Mucosa of rectum (tissue), 2 donors: ENCODE results near the gene OSBPL2.

Source experiments
- H3K27ac ChIP-seq, 2 donors: one replicate each; pipeline ENCODE4 v1.7.0; 2013; ENCODE audit warnings: inconsistent platforms in 2 of 2, low read depth in 2 of 2, low read length in 2 of 2
- H3K27me3 ChIP-seq, 2 donors: one replicate each; pipeline ENCODE4 v1.7.0; 2013; ENCODE audit warnings: low read length in 2 of 2; ENCODE audit not compliant: control insufficient read depth in 2 of 2, insufficient read depth in 2 of 2
- H3K36me3 ChIP-seq, 2 donors: one replicate each; pipeline ENCODE4 v1.7.0; 2013; ENCODE audit warnings: low read length in 2 of 2; ENCODE audit not compliant: control insufficient read depth in 2 of 2, insufficient read depth in 2 of 2
- H3K4me1 ChIP-seq, 2 donors: one replicate each; pipeline ENCODE4 v1.7.0; 2013; ENCODE audit warnings: low read length in 2 of 2, mild to moderate bottlenecking in 1 of 2; ENCODE audit not compliant: control insufficient read depth in 2 of 2, insufficient read depth in 2 of 2
- H3K4me3 ChIP-seq, 2 donors: one replicate each; pipeline ENCODE4 v1.7.0; 2013; ENCODE audit warnings: low read length in 2 of 2
- H3K9ac ChIP-seq, 2 donors: one replicate each; pipeline ENCODE4 v1.7.0; 2013; ENCODE audit warnings: low read length in 2 of 2, low read depth in 1 of 2, mild to moderate bottlenecking in 1 of 2
- H3K9me3 ChIP-seq, 2 donors: one replicate each; pipeline ENCODE4 v1.7.0; 2013; ENCODE audit warnings: low read length in 2 of 2; ENCODE audit not compliant: control insufficient read depth in 2 of 2
- donor health status: healthy.
- donor health status: Normal muscosa, but diverticular disease.

The OSBPL2 gene

GRCh38 chr20:62323146-62323979, 85.0 kb downstream of the OSBPL2 start:
- Histone ChIP-seq H3K9ac (no peak overlapping the region), H3K4me3 (no peak overlapping the region), H3K9me3 (no peaks in the 10 kb centered on the region), H3K27ac (no peak overlapping the region), H3K36me3 (peaks cover 0 to 9% of the 10 kb centered on the region in 2 donors), H3K27me3 (no peaks in the 10 kb centered on the region), H3K4me1 (no peaks in the 10 kb centered on the region)

GRCh38 chr20:62323980-62324906, 85.9 kb downstream of the OSBPL2 start:
- Histone ChIP-seq H3K9ac (no peak overlapping the region), H3K9me3 (no peaks in the 10 kb centered on the region), H3K36me3 (peaks cover 0 to 9% of the 10 kb centered on the region in 2 donors), H3K4me1 (no peaks in the 10 kb centered on the region), H3K27ac (no peak overlapping the region), H3K27me3 (no peaks in the 10 kb centered on the region), H3K4me3 (no peak overlapping the region)

DNA sequence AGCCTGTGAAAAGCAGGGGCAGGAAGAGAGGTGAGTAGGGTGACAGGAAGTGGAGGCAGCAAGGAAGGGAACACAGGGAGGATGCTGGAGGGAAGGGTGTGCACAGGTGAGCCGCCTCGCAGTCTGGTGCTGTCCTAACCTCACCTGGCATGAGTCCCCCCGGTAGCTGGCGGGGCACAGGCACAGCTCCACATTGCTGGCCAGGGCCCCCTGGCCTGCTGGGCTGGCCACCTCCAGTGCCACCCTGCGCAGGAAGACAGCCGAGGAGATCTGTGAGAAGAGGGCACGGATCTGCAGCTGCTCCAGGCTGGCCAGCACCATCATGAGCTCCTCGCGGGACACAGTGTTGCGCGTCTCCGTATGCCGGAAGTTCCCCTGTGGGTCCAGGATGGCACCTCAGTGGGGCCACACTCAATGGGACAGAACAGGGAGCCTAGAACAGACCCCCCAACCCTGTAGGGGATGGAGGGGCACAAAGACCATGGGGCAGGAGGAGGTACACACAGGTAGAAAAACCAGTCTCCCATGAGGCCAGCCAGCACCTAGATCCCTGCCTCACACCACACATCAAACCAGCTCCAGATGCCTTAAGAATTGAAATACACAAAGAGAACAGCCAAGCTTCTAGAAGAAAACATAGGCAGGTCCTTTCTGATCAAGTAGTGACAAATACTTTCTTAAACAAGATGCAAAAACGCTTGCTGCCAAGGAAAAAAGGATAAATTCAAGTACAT, 87.0 kb downstream of the OSBPL2 start:
- Histone ChIP-seq H3K27ac (no peak overlapping the region), H3K4me1 (no peaks in the 10 kb centered on the region), H3K4me3 (no peak overlapping the region), H3K9ac (no peak overlapping the region), H3K9me3 (no peaks in the 10 kb centered on the region), H3K36me3 (peaks cover 0 to 9% of the 10 kb centered on the region in 2 donors), H3K27me3 (no peaks in the 10 kb centered on the region)

DNA sequence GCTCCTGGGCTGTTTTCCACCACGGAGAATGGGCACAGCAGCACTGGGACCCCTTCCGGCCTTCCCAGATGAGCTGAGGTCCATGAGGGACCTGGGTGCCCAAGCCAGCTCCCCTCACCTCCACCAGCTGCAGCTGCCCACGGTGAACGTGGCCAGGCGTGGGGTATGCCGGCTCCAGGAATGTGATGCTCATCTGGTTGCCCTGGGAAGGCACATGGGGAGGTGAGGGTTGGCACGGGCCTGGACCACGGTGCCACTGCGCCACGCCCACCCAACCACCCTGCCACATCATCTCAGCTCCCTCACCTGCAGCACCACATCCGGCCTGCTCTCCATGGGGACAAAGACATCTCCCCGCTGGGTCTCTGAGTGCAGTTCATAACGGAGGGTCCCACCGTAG, 88.2 kb downstream of the OSBPL2 start:
- Histone ChIP-seq H3K36me3 (peaks cover 0 to 6% of the 10 kb centered on the region in 2 donors), H3K27me3 (no peaks in the 10 kb centered on the region), H3K9me3 (no peaks in the 10 kb centered on the region), H3K9ac (no peak overlapping the region), H3K4me3 (no peak overlapping the region), H3K4me1 (no peaks in the 10 kb centered on the region), H3K27ac (no peak overlapping the region)

DNA sequence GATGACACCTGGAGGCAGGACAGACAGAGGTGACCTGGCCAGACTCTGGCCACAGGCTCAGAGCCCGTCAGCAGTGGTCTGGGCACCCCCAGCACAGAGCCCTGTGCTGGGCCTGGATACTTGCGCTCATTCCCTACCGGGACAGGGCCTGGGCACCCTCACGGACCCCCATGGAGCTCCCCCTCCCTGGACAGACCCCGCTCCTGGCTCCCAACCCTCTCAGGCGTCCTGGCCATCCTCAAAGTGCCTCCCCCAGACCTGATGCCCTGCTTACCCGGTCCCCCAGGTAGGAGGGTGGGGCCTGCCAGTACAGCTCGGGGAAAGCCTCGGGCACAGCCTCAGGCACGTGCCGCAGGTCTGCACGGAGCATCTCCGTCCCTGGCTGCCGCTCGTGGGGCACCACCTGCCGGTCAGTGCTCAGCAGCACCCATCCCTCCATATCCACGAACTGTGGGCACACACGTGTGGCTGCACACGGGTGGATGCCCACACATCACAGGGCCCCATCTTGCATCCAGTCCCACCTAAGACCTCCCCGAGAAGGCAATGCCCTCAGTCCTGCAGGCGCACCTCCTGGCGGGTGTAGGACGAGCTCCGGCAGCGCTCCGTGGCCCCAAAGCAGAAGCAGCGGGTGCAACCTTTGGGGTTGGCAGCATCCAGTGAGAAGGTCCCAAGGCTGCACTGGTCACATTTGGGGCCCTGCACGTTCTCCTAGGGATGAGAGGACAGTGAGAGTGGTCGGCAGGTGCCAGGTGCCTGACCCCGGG, 88.8 kb downstream of the OSBPL2 start:
- peaks cover 0 to 6% of the 10 kb centered on the region in 2 donors for H3K36me3 ChIP-seq
- no peak overlapping the region for H3K9ac ChIP-seq
- no peaks in the 10 kb centered on the region for H3K9me3 ChIP-seq
- no peaks in the 10 kb centered on the region for H3K27me3 ChIP-seq
- no peak overlapping the region for H3K27ac ChIP-seq
- no peaks in the 10 kb centered on the region for H3K4me1 ChIP-seq
- H3K4me3 ChIP-seq, result no peak overlapping the region

- Histone ChIP-seq H3K36me3 (peaks cover 0 to 6% of the 10 kb centered on the region in 2 donors), H3K27ac (no peak overlapping the region), H3K9me3 (no peaks in the 10 kb centered on the region), H3K4me3 (no peak overlapping the region), H3K9ac (no peak overlapping the region), H3K27me3 (no peaks in the 10 kb centered on the region), H3K4me1 (no peaks in the 10 kb centered on the region)
Observed at GRCh38 chr20:62327726-62328495, 89.6 kb downstream of the OSBPL2 start.

DNA sequence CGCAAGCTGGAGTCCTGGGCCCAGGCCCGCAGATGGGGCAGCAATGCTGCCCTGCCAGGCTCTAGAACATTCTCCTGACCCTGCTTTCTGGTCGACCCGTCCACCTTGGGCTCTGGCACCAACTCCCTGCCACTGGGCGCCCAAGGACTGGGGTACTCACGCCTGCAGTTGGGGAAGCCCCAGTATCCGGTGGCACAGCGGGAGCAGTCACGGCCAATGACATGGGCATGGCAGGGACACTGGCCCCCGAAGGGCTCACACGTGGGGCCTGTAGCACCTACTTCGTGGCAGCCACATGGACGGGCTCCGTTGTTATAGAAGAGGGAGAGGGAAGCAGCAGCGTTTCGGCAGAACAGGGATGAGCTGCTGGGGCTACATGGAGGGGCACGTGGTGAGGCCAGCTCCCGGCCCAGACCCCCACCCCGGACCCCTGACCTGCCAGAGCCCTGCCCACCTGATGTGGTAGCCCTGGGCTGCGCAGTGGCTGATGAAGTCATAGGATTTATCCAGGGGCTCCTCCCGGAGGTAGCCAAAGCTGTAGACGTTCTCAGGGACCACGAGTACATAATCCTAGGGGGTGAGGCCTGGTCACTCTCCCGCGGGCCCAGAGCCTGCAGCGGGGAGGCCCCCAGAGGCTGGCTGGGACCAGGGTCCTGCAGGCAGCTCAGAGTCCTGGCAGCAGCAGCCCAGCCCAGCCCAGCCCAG, 90.5 kb downstream of the OSBPL2 start:
- Histone ChIP-seq H3K27me3 (no peaks in the 10 kb centered on the region), H3K4me3 (no peak overlapping the region), H3K9me3 (no peaks in the 10 kb centered on the region), H3K9ac (no peak overlapping the region), H3K36me3 (peaks cover 0 to 6% of the 10 kb centered on the region in 2 donors), H3K27ac (no peak overlapping the region), H3K4me1 (no peaks in the 10 kb centered on the region)

DNA sequence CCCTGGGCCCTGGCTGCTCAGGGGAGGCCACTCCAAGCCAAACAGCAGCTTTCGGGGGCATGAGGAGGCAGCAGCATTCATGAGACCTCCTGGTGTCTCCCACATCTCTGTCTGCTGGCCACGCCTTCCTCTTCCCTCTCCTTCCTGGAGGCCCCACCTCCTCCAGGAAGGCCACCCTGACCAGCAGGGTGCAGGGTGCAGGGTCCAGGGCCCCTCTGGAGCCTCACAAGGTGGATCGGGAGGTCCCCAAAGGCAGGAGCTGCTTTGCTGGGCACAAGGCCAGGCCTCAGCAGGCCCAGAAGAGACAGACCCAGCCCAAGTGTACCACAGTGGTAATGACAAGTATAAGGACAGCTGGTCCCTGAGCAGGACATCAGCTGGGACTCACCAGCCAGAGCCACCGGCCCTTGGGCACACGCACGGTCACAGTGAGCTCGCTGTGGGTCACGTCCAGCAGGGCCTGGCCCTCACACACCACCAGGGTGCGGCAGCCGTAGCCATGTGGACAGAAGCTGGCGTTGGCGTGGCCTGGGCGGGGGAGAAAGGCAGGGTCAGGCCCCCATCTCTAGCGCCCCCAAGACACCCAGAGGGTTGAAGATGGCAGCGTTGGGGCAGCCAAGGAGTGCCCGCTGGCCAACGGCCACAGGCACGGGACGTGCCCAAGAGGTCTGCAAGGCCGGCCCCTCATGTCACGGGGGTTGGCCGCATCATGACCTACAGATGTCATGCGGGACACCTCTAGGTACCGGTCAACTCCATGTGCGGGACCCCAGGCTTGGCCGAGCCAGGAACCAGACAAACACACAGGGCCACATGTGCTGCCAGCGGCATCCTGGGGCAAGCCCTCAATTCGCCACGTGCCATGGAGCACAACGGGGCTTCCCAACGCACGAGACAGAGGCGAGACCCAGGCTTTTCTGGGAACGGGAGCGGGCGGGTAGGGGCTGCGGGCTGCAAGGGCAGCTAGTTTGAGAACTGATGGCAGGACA, 91.4 kb downstream of the OSBPL2 start:
- H3K9me3 ChIP-seq, result no peaks in the 10 kb centered on the region
- peaks cover 0 to 5% of the 10 kb centered on the region in 2 donors for H3K36me3 ChIP-seq
- H3K9ac ChIP-seq, result no peak overlapping the region
- H3K4me3 ChIP-seq, result no peak overlapping the region
- no peak overlapping the region for H3K27ac ChIP-seq
- H3K4me1 ChIP-seq, result no peaks in the 10 kb centered on the region
- H3K27me3 ChIP-seq, result no peaks in the 10 kb centered on the region
